Measurements from ENCODE around the gene ASCL4. TPM values are rescaled to one million over a fixed set of nuclear protein-coding genes. Genes with fewer than 3 reads are reported as not detected.

The ASCL4 gene
- total and polyA plus RNA-seq, 2 experiments from 2014 or later: 0.30 TPM; not detected in 1

DNA sequence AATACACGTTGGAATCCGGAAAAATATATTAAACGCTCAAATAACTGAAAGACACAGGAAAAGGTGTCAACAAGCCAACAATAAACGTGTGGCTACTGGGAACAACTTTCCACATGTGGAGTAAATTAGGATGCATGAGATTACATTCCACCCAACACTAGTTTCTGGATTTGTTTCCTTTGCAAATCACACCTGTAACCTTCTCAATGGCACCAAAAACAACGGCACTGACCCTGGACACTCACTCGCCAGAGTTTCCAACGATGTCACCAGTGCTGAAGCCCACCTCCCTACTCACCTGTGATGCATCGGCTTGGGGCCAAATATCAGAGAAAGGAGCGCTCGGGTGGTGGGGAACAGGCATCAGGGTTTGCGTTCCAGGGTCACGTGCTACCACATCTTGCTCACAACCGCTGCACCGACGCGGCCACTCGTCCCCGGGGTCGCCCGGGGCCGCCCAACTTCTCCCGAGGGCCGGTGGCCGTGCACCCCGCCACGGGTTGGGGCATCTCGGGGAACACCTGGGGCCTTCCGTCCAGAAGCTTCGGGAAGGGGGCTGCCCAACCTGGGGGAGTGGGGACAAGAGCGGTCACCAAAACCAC is 14.2 kb upstream of the ASCL4 start:
- Histone ChIP-seq H3K27me3 (no peaks in the 10 kb centered on the region), H3K4me2 (peak overlapping the region; percentile 82), H2AFZ (no peak overlapping the region), H3K36me3 (replicated peaks; ENCODE audit: insufficient read depth, low read depth) (peaks cover 1% of the 10 kb centered on the region), H4K20me1 (ENCODE audit: insufficient read depth, poor library complexity, severe bottlenecking) (peaks cover 13% of the 10 kb centered on the region), H3K79me2 (peaks cover 37% of the 10 kb centered on the region), H3K4me1 (ENCODE audit: insufficient read depth) (no peaks in the 10 kb centered on the region), H3K9me2 (replicated peaks; ENCODE audit: insufficient read depth) (no peaks in the 10 kb centered on the region), H3K4me3 (peak overlapping the region; percentile 50), H3K9me3 (ENCODE audit: low read depth) (no peaks in the 10 kb centered on the region), H3K27ac (peak overlapping the region; percentile 91)
- 3% methylated on average over 29 of the region's 30 CpGs for WGBS (ENCODE audit: low lambda C conversion rate, missing lambda C conversion rate)
- peak; percentile 54 for DNase-seq (ENCODE audit: low spot score)
- TF ChIP-seq EZH2 (IDR thresholded peaks at IDR 0.05; ENCODE audit: borderline replicate concordance) (no peak), EZH2phosphoT487 (IDR thresholded peaks at IDR 0.05; ENCODE audit: low read depth, severe bottlenecking, unreplicated experiment) (no peak)
- TF ChIP-seq, protein P1, sequence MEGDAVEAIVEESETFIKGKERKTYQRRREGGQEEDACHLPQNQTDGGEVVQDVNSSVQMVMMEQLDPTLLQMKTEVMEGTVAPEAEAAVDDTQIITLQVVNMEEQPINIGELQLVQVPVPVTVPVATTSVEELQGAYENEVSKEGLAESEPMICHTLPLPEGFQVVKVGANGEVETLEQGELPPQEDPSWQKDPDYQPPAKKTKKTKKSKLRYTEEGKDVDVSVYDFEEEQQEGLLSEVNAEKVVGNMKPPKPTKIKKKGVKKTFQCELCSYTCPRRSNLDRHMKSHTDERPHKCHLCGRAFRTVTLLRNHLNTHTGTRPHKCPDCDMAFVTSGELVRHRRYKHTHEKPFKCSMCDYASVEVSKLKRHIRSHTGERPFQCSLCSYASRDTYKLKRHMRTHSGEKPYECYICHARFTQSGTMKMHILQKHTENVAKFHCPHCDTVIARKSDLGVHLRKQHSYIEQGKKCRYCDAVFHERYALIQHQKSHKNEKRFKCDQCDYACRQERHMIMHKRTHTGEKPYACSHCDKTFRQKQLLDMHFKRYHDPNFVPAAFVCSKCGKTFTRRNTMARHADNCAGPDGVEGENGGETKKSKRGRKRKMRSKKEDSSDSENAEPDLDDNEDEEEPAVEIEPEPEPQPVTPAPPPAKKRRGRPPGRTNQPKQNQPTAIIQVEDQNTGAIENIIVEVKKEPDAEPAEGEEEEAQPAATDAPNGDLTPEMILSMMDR (IDR thresholded peaks at IDR 0.05; ENCODE audit: poor library complexity): no peak

DNA sequence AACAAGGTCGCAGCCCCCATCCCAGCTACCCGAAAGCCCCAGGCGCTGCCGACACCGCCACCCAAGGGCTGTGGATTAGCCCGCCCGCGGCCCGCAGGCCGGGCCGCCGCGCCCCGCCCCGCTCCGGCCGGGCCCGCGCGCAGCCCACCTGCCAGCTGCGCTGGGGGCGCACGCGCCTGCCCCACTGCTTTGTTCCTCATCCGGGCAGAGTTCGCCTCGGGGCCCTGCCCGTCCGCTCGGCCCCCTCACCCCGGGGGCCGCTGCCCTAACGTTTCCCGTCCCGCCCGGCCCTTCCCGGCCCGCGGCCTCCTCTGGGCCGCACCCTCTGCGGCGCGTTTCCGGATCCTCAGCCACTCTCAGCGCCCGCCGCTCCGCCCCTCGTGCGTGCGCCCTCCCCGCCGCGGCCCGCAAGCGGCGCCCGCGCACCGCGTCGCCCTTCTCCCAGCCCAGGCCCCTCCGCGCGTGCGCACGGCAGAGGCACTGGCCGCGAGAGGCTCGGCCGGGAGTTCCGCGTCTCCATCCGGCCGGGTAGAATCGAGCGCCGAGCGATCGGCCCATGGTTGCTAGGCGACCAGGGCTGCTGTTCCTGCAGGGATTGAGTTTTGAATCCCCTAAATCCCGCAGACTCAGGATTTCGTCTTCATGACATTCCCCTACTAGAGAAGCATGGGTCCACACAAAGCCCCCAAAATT is 13.5 kb upstream of the ASCL4 start, which contains the start of gene PRDM4:
Gene PRDM4, minus strand, starts transcription at position 329 of the 693 bp plus-strand sequence. CDS start 622 bp downstream, outside the sequence.
- peaks cover 13% of the 10 kb centered on the region for H4K20me1 ChIP-seq (ENCODE audit: insufficient read depth, poor library complexity, severe bottlenecking)
- TF ChIP-seq, protein P1 (IDR thresholded peaks at IDR 0.05; ENCODE audit: poor library complexity): peak; percentile 41
- no peak for TF ChIP-seq EZH2phosphoT487 (IDR thresholded peaks at IDR 0.05; ENCODE audit: low read depth, severe bottlenecking, unreplicated experiment)
- H3K4me1 ChIP-seq (ENCODE audit: insufficient read depth): no peaks in the 10 kb centered on the region
- peak within 1 kb of the TSS; percentile 87 for H3K4me2 ChIP-seq
- H3K27me3 ChIP-seq: no peaks in the 10 kb centered on the region
- 0% methylated on average over 31 of the region's 83 CpGs for WGBS (ENCODE audit: low lambda C conversion rate, missing lambda C conversion rate)
- peak; percentile 99 for DNase-seq (ENCODE audit: low spot score)
- H3K36me3 ChIP-seq (replicated peaks; ENCODE audit: insufficient read depth, low read depth): no peaks in the 10 kb centered on the region
- no peaks in the 10 kb centered on the region for H3K9me3 ChIP-seq (ENCODE audit: low read depth)
- H3K27ac ChIP-seq: peak within 1 kb of the TSS; percentile 91
- H2AFZ ChIP-seq: peak within 1 kb of the TSS; percentile 99
- H3K4me3 ChIP-seq: peak within 1 kb of the TSS; percentile 74
- H3K9me2 ChIP-seq (replicated peaks; ENCODE audit: insufficient read depth): no peaks in the 10 kb centered on the region
- peaks cover 37% of the 10 kb centered on the region for H3K79me2 ChIP-seq

DNA sequence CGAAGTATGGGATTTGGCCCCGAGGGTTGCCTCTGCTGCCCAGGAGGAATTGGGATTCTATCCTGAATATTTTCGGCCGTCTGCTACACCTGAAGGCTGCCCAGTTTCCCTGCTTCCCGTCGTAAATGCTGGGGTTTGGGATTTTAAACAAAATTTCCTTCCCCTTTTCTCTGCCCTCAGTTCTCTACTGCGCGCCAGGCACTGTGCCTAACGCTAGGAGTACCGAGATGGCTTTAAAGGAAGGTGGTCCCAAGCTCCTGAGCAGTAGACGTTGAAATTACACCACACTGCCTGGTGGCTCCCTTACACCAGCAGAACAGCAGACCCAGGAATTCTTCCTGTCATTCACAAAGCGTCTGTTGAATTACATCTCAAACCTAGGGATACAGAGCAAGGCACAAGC is 13.0 kb upstream of the ASCL4 start:
- Histone ChIP-seq H3K27ac (peak overlapping the region; percentile 49), H3K9me2 (replicated peaks; ENCODE audit: insufficient read depth) (no peaks in the 10 kb centered on the region), H4K20me1 (ENCODE audit: insufficient read depth, poor library complexity, severe bottlenecking) (peaks cover 13% of the 10 kb centered on the region), H3K9me3 (ENCODE audit: low read depth) (no peaks in the 10 kb centered on the region), H3K36me3 (replicated peaks; ENCODE audit: insufficient read depth, low read depth) (no peaks in the 10 kb centered on the region), H3K79me2 (peaks cover 37% of the 10 kb centered on the region), H3K4me1 (ENCODE audit: insufficient read depth) (no peaks in the 10 kb centered on the region), H3K27me3 (no peaks in the 10 kb centered on the region), H2AFZ (peak overlapping the region; percentile 99), H3K4me2 (peak overlapping the region; percentile 87), H3K4me3 (peak overlapping the region; percentile 74)
- WGBS (ENCODE audit: low lambda C conversion rate, missing lambda C conversion rate): under 1% methylated on average over 12 of the region's 12 CpGs
- no peak for TF ChIP-seq EZH2 (IDR thresholded peaks at IDR 0.05; ENCODE audit: borderline replicate concordance)
- TF ChIP-seq, protein P1 (IDR thresholded peaks at IDR 0.05; ENCODE audit: poor library complexity): no peak
- peak; percentile 23 for DNase-seq (ENCODE audit: low spot score)
